Skeletal muscle satellite cell (primary cell): ENCODE data around the gene CAPN15.

Experiments used
- H3K27me3 ChIP-seq: 2 replicates; pipeline ENCODE4 v1.7.0; 2013; ENCODE audit warnings: low read length; ENCODE audit not compliant: control insufficient read depth, insufficient read depth
- H3K36me3 ChIP-seq: 2 replicates; pipeline ENCODE4 v1.7.0; 2013; ENCODE audit warnings: mild to moderate bottlenecking, control low read depth, low read length; ENCODE audit not compliant: insufficient read depth
- H3K4me1 ChIP-seq: 2 replicates; pipeline ENCODE4 v1.7.0; 2013; ENCODE audit warnings: low read length; ENCODE audit not compliant: control insufficient read depth, insufficient read depth
- H3K4me2 ChIP-seq: 2 replicates; pipeline ENCODE4 v1.7.0; 2013; ENCODE audit warnings: mild to moderate bottlenecking, low read length
- H3K4me3 ChIP-seq: 2 replicates; pipeline ENCODE4 v1.7.0; 2013; ENCODE audit warnings: low read length
- H3K9ac ChIP-seq: 2 replicates; pipeline ENCODE4 v1.7.0; 2013; ENCODE audit warnings: mild to moderate bottlenecking, low read depth, low read length, moderate library complexity
- H3K9me3 ChIP-seq: replicated peaks from 2 replicates; pipeline ENCODE4 v1.7.0; 2013; ENCODE audit warnings: mild to moderate bottlenecking, control low read depth, low read length

CAPN15 gene

DNA sequence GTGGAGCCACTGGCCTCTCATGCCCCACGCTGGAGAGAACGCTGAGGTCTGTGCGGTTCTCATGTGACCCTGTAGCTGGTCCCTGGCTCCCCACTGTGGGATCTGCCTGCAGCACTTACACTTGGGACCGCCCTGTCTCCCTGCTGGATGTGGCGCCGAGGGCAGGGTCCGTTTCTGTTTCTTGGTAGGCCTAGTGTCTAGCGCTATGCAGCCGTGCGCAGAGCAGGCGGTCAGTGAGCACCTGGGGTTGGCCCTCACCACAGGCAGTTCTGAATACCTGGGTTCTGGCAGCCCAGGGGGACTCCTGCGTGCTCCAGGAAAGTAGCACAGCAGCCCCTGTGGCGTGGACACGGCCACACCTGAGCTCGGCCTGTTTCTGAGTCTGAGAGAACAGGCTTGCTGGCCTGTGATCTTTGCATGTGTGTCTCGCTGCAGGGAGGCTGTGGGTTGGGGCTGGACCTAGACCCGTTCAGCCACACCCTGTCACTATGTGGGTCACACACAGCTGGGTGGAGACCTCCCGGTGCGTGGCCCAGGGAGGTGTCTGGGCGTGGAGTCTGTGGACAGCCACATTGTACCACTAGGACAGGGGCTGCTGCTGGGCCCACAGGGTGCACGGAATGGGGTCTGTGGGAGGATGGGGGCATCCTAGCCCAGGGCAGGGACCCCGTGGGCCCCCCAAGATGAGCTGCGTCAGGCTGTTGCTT lies 2.8 kb downstream of the CAPN15 start:
- H3K9ac ChIP-seq = peak overlapping the region; percentile 90

DNA sequence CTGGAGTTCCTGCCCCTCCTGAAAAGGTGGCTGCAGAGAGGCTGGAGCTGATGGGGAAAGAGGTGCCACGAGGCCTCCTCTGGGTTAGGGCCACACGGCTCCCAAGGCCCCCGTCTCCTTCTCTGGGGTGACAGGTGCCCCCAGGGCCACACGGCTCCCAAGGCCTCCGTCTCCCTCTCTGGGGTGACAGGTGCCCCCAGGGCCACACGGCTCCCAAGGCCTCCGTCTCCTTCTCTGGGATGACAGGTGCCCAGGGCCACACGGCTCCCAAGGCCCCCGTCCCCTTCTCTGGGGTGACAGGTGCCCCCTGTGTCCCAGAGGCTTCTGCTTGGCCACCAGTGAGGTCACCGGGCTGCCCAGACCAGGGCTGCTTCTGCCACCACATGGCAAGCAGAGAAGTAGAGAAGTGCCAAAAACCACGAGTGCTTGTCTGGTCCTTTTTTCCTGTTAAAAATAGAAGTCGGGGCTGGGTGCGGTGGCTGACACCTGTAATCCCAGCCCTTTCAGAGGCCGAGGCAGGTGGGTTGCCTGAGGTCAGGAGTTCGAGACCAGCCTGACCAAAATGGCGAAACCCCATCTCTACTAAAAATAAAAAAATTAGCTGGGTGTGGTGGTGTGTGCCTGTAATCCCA lies 4.1 kb downstream of the CAPN15 start:
- Histone ChIP-seq H3K4me3 (no peak overlapping the region), H3K4me2 (no peak overlapping the region), H3K36me3 (peaks cover 14% of the 10 kb centered on the region), H3K9ac (no peak overlapping the region), H3K4me1 (peaks cover 55% of the 10 kb centered on the region), H3K9me3 (no peaks in the 10 kb centered on the region), H3K27me3 (no peaks in the 10 kb centered on the region)

More for the DNA sequence above, 2.8 kb downstream of the CAPN15 start:
- H3K27me3 ChIP-seq = no peaks in the 10 kb centered on the region
- no peaks in the 10 kb centered on the region for H3K9me3 ChIP-seq
- H3K4me1 ChIP-seq = peaks cover 59% of the 10 kb centered on the region
- peaks cover 10% of the 10 kb centered on the region for H3K36me3 ChIP-seq
- peak overlapping the region; percentile 97 for H3K4me2 ChIP-seq
- no peak overlapping the region for H3K4me3 ChIP-seq

DNA sequence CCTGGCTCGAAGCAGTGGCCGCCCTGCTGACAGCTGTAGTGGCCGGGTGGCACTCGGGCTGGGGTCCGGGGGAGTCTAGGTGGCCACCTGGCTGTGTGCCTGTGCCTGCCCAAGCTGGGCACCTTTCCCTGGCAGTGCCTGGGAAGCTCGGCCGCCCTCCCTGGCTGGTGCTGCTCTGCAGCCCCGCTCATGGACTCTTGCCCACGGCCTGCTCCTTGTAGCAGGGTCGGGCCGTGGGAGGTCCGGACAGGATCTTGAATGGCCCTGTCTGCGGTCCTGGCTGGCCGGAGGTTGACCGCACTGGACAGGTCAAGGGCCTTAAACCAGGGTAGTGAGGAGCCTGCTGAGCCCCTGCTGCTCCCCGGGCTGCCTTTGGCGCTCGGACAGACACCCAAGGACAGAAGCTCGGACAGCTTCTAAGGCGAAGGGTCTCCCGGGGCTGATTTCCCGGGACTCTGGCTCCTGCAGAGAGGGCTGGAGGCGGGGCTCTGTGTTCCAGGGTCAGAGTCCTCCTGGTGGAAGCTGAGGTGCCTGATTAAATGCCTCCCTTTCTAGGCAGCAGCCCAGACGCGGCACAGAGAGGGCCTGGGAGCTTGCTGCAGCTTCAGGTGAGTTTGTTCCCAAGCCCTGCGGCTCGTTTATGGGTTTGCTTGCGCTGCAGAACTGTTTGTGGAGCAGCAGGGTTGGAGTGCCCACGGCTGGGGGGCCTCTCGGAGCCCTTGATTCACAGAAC lies 6.0 kb downstream of the CAPN15 start:
- H3K27me3 ChIP-seq = no peaks in the 10 kb centered on the region
- no peak overlapping the region for H3K9ac ChIP-seq
- peaks cover 55% of the 10 kb centered on the region for H3K4me1 ChIP-seq
- H3K9me3 ChIP-seq = no peaks in the 10 kb centered on the region
- peak overlapping the region; percentile 63 for H3K4me2 ChIP-seq
- H3K36me3 ChIP-seq = peaks cover 30% of the 10 kb centered on the region
- H3K4me3 ChIP-seq = no peak overlapping the region

DNA sequence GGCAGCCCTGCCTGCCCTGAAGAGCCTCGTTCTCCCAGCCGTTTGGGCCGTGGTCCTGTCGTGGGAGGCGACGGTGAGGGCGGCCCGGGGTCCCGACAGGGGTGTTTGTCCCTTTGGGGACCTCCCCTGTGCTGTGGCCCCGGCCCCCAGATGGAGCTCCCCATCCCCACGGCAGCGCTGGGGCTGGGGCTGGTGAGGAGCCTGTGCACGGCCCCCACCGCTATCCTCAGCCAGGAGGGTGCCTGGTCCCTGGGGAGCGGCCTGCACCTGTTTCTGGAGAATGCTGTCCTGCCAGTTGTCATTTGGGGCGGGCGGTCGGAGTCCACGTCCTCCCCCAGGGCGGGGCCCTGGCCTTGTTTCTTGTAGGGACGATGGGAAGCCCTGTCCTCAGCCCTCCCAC lies 6.6 kb downstream of the CAPN15 start:
- no peaks in the 10 kb centered on the region for H3K9me3 ChIP-seq

DNA sequence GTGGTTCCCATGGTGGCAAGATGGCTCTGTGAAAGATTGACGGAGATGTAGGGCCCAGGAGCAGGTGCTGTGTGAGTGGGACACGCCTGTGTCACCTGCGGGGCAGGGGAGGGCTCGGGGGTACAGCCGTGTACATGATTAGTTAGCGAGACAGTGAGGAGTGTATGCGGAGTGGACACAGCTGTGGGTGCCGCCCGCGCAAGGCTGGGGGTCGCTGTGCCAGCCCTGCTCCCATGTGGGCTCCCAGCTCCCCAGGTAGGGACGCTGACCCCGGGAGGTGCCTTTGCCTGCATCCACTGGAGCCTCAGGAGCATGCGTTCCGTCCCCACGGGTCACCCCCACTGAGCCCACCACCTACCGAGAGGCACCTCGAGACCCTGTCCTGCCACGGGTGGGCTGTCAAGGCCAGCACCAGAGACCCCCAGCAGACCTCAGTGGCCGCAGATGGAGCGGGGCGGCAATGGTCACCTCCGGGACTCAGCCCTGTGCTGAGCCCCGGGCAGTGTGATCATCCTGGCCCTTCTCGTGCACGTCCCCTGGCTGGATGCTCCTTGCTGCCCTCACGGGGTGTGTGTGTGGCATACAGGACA lies 7.4 kb downstream of the CAPN15 start:
- H3K9ac ChIP-seq = peak overlapping the region; percentile 27
- peaks cover 24% of the 10 kb centered on the region for H3K36me3 ChIP-seq
- H3K4me1 ChIP-seq = peaks cover 54% of the 10 kb centered on the region
- no peaks in the 10 kb centered on the region for H3K9me3 ChIP-seq
- peak overlapping the region; percentile 57 for H3K4me3 ChIP-seq
- H3K4me2 ChIP-seq = peak overlapping the region; percentile 72
- no peaks in the 10 kb centered on the region for H3K27me3 ChIP-seq

More for the DNA sequence above, 6.6 kb downstream of the CAPN15 start:
- no peaks in the 10 kb centered on the region for H3K27me3 ChIP-seq
- H3K4me2 ChIP-seq = peak overlapping the region; percentile 63
- H3K9ac ChIP-seq = no peak overlapping the region
- no peak overlapping the region for H3K4me3 ChIP-seq
- peaks cover 30% of the 10 kb centered on the region for H3K36me3 ChIP-seq
- peaks cover 54% of the 10 kb centered on the region for H3K4me1 ChIP-seq

DNA sequence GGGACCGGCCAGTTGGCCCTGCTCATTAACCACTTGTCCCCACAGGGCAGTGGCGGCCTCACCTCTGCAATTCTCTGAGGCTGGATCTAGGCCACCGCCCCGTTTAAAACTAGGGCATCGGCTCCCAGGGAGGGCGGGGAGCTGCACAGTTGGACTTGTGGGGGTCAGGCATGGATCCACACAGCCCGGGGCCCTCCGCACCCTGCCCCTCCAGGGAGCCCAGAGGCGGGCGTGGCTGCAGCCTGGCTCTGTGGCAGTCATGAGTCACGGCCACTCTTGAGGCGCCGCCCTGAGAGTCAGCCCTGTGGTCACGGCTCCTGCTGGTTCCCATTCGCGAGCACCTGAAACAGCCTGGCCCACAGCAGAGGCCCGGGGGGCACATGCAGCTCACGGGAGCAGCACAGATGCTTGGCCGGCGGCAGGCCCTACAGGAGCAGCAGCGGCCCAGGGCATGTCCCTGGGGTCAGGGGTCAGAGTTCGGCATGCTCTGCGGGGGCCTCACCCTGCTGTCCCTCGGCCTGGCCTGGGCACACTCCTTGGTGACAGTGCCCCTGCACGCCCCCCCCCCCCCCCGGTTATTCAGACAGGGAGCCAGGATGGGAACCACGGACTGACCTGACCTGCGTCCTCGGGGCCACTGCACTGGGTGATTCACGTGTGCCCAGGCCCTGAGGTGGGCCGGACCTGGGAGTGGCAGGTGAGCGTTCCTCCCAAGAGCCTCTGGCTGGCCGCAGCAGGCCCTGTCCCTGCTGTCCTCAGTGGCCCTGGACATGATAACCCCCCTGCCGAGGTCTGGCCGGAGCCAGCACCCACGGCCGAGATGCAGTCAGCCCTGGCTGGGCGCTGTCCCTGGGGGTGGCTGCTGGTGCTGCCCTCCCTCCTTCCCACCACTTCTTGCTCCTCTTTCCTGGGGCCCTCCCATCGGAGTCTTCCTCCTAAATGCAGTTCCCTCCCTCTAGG lies 8.2 kb downstream of the CAPN15 start:
- H3K4me2 ChIP-seq = peak overlapping the region; percentile 72
- H3K27me3 ChIP-seq = no peaks in the 10 kb centered on the region
- no peaks in the 10 kb centered on the region for H3K9me3 ChIP-seq
- H3K4me1 ChIP-seq = peaks cover 56% of the 10 kb centered on the region
- H3K9ac ChIP-seq = peak overlapping the region; percentile 27
- H3K36me3 ChIP-seq = peaks cover 21% of the 10 kb centered on the region
- H3K4me3 ChIP-seq = peak overlapping the region; percentile 57

DNA sequence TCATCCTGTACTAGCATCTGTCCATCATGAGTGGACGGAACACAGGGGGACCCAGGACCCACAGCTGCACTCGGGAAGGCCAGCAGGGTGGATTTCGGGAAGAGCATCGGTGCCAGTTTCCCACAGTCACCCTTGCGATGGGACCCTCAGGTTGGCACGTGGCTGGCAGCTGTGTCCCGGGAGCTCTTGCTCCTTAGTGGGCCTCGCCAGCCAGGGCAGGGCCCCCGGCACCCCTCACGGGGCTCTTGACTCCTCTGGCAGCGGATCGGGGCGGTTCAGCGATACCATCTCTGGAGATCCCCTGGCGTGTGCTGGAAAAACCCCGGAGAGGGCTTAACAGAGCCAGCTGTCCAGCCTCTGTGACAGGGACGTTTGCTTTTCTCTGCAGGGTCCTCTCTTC lies 9.2 kb downstream of the CAPN15 start:
- Histone ChIP-seq H3K4me3 (no peak overlapping the region), H3K9me3 (no peaks in the 10 kb centered on the region), H3K4me2 (no peak overlapping the region), H3K27me3 (no peaks in the 10 kb centered on the region), H3K4me1 (peaks cover 58% of the 10 kb centered on the region), H3K9ac (no peak overlapping the region), H3K36me3 (peaks cover 21% of the 10 kb centered on the region)

DNA sequence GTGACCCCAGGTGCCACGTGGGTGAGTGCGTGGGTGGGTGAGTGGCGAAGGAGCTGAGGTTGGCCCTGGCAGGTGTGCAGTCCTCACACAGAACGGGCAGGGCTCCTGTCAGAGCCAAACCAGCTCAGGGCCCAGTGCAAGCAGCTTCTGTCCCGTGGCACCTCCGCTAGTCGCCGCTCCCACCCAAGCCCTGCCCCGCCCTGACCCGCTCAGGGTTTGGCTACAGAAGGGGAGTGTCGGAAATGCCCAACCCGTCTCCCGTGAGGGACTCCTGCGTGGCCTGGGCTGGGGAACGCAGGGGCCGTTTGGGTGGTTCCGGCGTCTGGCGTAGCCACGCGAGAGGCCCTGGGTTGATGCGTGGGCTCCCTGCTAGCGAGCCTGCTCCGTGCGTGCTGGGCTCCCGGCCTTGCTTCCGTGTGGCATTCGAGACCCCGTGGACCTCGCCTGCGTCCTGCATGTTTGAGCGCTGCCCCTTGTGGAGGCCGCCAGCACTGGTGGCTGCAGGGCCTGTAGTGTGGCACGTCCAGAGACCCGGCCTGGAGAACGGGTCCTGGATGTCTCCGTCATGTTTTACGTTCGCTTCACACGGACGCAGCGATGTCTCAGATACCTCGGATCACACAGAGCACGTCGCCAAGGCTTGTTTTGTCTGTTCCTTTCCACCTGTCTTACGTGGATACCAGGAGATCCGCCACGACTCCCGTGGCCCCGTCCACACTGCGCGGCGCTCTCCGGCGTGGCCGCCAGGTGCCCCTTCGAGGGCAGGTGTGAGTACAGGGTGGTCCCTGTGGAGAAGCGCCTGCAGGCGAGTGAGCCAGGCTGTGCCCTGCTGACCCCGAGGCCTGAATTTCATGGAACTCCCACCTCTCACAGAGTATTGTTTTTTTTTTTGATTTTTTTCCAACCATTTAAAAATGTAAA lies 10.2 kb downstream of the CAPN15 start:
- no peak overlapping the region for H3K9ac ChIP-seq
- peaks cover 21% of the 10 kb centered on the region for H3K36me3 ChIP-seq

DNA sequence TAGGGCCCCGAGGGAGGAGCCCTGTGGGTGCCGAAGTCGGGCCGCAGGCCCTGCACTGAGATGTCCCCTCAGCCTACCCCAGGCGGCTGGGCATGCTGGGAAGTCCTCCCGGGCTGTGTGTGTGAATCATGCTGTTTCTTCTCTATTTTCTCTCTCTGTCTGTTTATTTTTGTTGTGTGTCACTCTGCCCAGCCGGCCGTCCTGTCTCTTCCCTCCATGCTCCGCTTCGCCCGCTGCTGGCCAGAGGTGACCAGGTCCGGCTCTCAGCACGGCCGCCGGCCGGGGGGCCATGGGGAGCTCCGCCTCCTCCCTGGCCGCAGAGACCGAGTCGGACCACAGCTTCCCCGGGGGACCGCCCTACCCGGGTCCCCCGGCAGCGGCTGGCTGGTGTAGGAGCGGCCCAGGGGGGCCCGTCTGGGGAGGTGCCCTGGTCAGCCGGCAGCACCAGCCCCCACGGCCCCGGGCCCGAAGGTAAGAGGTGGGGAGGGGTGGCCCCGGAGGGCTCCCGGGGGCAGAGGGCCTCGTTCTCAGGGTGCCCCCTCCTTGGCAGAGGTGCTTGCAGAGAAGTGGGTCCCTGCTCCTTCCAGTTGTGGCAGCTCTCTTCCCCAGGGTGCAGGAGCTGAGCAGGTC lies 12.5 kb downstream of the CAPN15 start:
- Histone ChIP-seq H3K9ac (peak overlapping the region; percentile 32), H3K4me3 (no peak overlapping the region)

More for the DNA sequence above, 10.2 kb downstream of the CAPN15 start:
- Histone ChIP-seq H3K4me1 (peaks cover 52% of the 10 kb centered on the region), H3K27me3 (no peaks in the 10 kb centered on the region), H3K4me2 (no peak overlapping the region), H3K4me3 (no peak overlapping the region), H3K9me3 (no peaks in the 10 kb centered on the region)

More for the DNA sequence above, 12.5 kb downstream of the CAPN15 start:
- Histone ChIP-seq H3K4me1 (peaks cover 33% of the 10 kb centered on the region), H3K9me3 (no peaks in the 10 kb centered on the region), H3K36me3 (peaks cover 21% of the 10 kb centered on the region), H3K27me3 (no peaks in the 10 kb centered on the region), H3K4me2 (peak overlapping the region; percentile 39)
